Endothelial cell of umbilical vein (primary cell): ENCODE measurements around the gene MS4A1. TPM values are rescaled to one million over a fixed set of nuclear protein-coding genes. Genes with fewer than 3 reads are reported as not detected.

Experiments used
- BruUV-seq: library from RNA; stranded (reverse); fragments of 400-500 nt; replicated peaks from 2 replicates; lab custom pipeline; 2021; lab: Mats Ljungman, UMichigan
- CTCF ChIA-PET: fragments of 300-600, 350-600 bp; sonication (Branson Sonifier 250); formaldehyde crosslinking; loops from one replicate; lab custom pipeline; 2021; ENCODE audit warnings: antibody characterized with exemption, inconsistent platforms; lab: Charles Lee
- POLR2A ChIA-PET: fragments of 300-600, 350-600 bp; sonication (Branson Sonifier 250); formaldehyde crosslinking; loops from one replicate; lab custom pipeline; 2021; ENCODE audit warnings: antibody characterized with exemption, inconsistent platforms; lab: Charles Lee
- DNase-seq: peaks from one replicate; pipeline ENCODE4 v3.0.0-alpha.2; 2011; ENCODE audit warnings: low read depth, low spot score
- FAIRE-seq: peaks from 2 replicates; lab custom pipeline; 2011; peaks lifted over from hg19 to GRCh38; lab: Jason Lieb, UNC
- H2AFZ ChIP-seq: 2 replicates; pipeline ENCODE4 v1.6.0; 2012; ENCODE audit warnings: low read depth, low read length, control low read depth, inconsistent platforms
- H3K27ac ChIP-seq: 2 replicates; pipeline ENCODE4 v1.5.1; 2011; ENCODE audit warnings: low read depth, mild to moderate bottlenecking, control low read depth, low read length, moderate library complexity; ENCODE audit not compliant: insufficient read depth
- H3K27me3 ChIP-seq, 2 experiments: 2 replicates each; pipeline versions ENCODE4 v1.6.0 to v1.6.1; 2011; ENCODE audit warnings: low read length in 2 of 2, mixed read lengths in 1 of 2; ENCODE audit not compliant: control insufficient read depth in 2 of 2, insufficient read depth in 2 of 2
- H3K36me3 ChIP-seq, 2 experiments: 2 replicates in 1 of 2; 3 replicates in 1 of 2; pipeline ENCODE4 v1.5.1; 2011; ENCODE audit warnings: low read length in 2 of 2, mild to moderate bottlenecking in 1 of 2, moderate library complexity in 1 of 2; ENCODE audit not compliant: control insufficient read depth in 2 of 2, insufficient read depth in 2 of 2; ENCODE audit errors: extremely low read depth in 1 of 2
- H3K4me1 ChIP-seq: 3 replicates; pipeline ENCODE4 v1.5.1; 2011; ENCODE audit warnings: mild to moderate bottlenecking, low read length; ENCODE audit not compliant: control insufficient read depth, insufficient read depth; ENCODE audit errors: extremely low read depth
- H3K4me2 ChIP-seq: 2 replicates; pipeline ENCODE4 v1.6.1; 2011; ENCODE audit warnings: low read length, control low read depth, mixed read lengths; ENCODE audit not compliant: insufficient read depth
- H3K4me3 ChIP-seq, 3 experiments: fragments of 200-600 bp in 1 of 3; sonication (generic), shearing (Covaris generic) in 1 of 3; replicated peaks in 1 of 3; 2 replicates each; pipeline ENCODE4 v1.5.1; 2011 to 2016; ENCODE audit warnings: control low read depth in 3 of 3, low read length in 3 of 3, mild to moderate bottlenecking in 2 of 3, inconsistent platforms in 1 of 3, low read depth in 1 of 3, moderate library complexity in 1 of 3; ENCODE audit not compliant: insufficient read depth in 1 of 3
- H3K79me2 ChIP-seq: 2 replicates; pipeline ENCODE4 v1.6.0; 2012; ENCODE audit warnings: low read length, inconsistent platforms; ENCODE audit not compliant: control insufficient read depth, insufficient read depth
- H3K9ac ChIP-seq: replicated peaks from 2 replicates; pipeline ENCODE3; 2011; ENCODE audit warnings: low read length, control low read depth; ENCODE audit not compliant: insufficient read depth; ENCODE audit errors: extremely low read depth
- H3K9me1 ChIP-seq: replicated peaks from 3 replicates; pipeline ENCODE4 v1.6.0; 2011; ENCODE audit warnings: mild to moderate bottlenecking, low read length; ENCODE audit not compliant: control insufficient read depth, insufficient read depth; ENCODE audit errors: extremely low read depth
- H3K9me3 ChIP-seq: replicated peaks from 2 replicates; pipeline ENCODE4 v1.5.1; 2012; ENCODE audit warnings: low read length, inconsistent platforms; ENCODE audit not compliant: control insufficient read depth, insufficient read depth
- H4K20me1 ChIP-seq: replicated peaks from 2 replicates; pipeline ENCODE3; 2011; ENCODE audit warnings: mild to moderate bottlenecking, low read length; ENCODE audit not compliant: control insufficient read depth, insufficient read depth; ENCODE audit errors: extremely low read depth
- CTCF ChIP-seq, 2 donors: IDR thresholded peaks; 1 replicate in 1 of 2; 2 replicates in 1 of 2; pipeline ENCODE4 v1.5.1; 2011; ENCODE audit warnings: low read length in 2 of 2, mild to moderate bottlenecking in 2 of 2, moderate library complexity in 2 of 2, control low read depth in 1 of 2, inconsistent platforms in 1 of 2, low read depth in 1 of 2; ENCODE audit not compliant: insufficient read depth in 1 of 2; ENCODE audit errors: extremely low read depth in 1 of 2
- EZH2 ChIP-seq: IDR thresholded peaks from 2 replicates; pipeline ENCODE4 v1.6.1; 2012; ENCODE audit warnings: borderline replicate concordance, low read depth, mild to moderate bottlenecking, moderate library complexity, low read length, inconsistent platforms; ENCODE audit not compliant: severe bottlenecking
- FOS ChIP-seq: IDR thresholded peaks from 2 replicates; pipeline ENCODE4 v1.6.1; 2011; ENCODE audit warnings: mild to moderate bottlenecking, low read length, moderate library complexity, borderline replicate concordance; ENCODE audit not compliant: insufficient read depth
- GATA2 ChIP-seq: IDR thresholded peaks from 2 replicates; pipeline ENCODE4 v1.7.0; 2011; ENCODE audit warnings: low read depth, mild to moderate bottlenecking, moderate library complexity, mixed read lengths, low read length; ENCODE audit not compliant: insufficient read length, insufficient read depth
- JUN ChIP-seq: IDR thresholded peaks from 2 replicates; pipeline ENCODE4 v1.6.1; 2011; ENCODE audit warnings: borderline replicate concordance, low read depth; ENCODE audit not compliant: insufficient read length, insufficient read depth
- MAX ChIP-seq: IDR thresholded peaks from 2 replicates; pipeline ENCODE4 v1.6.1; 2011; ENCODE audit not compliant: insufficient read depth, insufficient read length
- MYC ChIP-seq: IDR thresholded peaks from one replicate; pipeline ENCODE4 v1.6.1; 2011; ENCODE audit warnings: mild to moderate bottlenecking, low read depth, low read length
- POLR2A ChIP-seq: IDR thresholded peaks from 2 replicates; pipeline ENCODE4 v1.6.1; 2012; ENCODE audit warnings: low read depth, mild to moderate bottlenecking, control low read depth, low read length
- POLR2AphosphoS5 ChIP-seq: IDR thresholded peaks from 2 replicates; pipeline ENCODE4 v1.6.1; 2012; ENCODE audit warnings: low read depth, mild to moderate bottlenecking, control low read depth, low read length, moderate library complexity; ENCODE audit not compliant: insufficient read depth
- dilution Hi-C: fragments of 300-500 bp; cut with MboI; formaldehyde crosslinking; loops from one replicate; pipeline ENCODE4 v1.15.0; 2019; ENCODE audit warnings: low sequenced_read_pairs; ENCODE audit not compliant: extremely low pct_ligation_motif_present
- intact Hi-C: fragments of 100-400 bp; cut with micrococcal nuclease; formaldehyde crosslinking; loops from one replicate; pipeline ENCODE4 v1.10.0; 2022
- polyA plus RNA-seq, 4 experiments: library from polyadenylated mRNA; depleted of rRNA in 3 of 4; stranded (reverse) in 3 of 4; unstranded in 1 of 4; fragments of >200 nt; gene quantifications; 2 replicates each; pipeline versions ENCODE4 v1.2.1 to v1.2.3, GENCODE V29; 2011 to 2012; ENCODE audit warnings: missing spikeins in 1 of 4
- total RNA-seq: library from RNA; stranded (reverse); gene quantifications from 2 replicates; pipeline ENCODE4 v1.2.3, GENCODE V29; 2021

The MS4A1 gene
- total and polyA plus RNA-seq, 2 donors (not counting 3 experiments of a cell fraction or from before 2014, with no cell fraction given) = not detected

GRCh38 chr11:60454212-60454611, 1.4 kb upstream of the MS4A1 start:
- no peaks in the 10 kb centered on the region for H3K4me1 ChIP-seq
- no peak overlapping the region for H2AFZ ChIP-seq
- dilution Hi-C loops = no loop called here
- POLR2A ChIA-PET = no interaction called here
- H4K20me1 ChIP-seq = no peaks in the 10 kb centered on the region
- H3K9me1 ChIP-seq = no peaks in the 10 kb centered on the region
- no TSS peak for BruUV-seq
- no peak overlapping the region for H3K9ac ChIP-seq
- no peak overlapping the region for H3K4me2 ChIP-seq
- FAIRE-seq = no peak
- no peak overlapping the region for H3K27ac ChIP-seq
- intact Hi-C loops = no loop called here
- H3K27me3 ChIP-seq = no peaks in the 10 kb centered on the region
- no peaks in the 10 kb centered on the region for H3K36me3 ChIP-seq
- DNase-seq = no peak
- CTCF ChIA-PET = no interaction called here
- H3K9me3 ChIP-seq = no peaks in the 10 kb centered on the region
- no peak overlapping the region for H3K4me3 ChIP-seq
- no peaks in the 10 kb centered on the region for H3K79me2 ChIP-seq
- TF ChIP-seq CTCF (IDR thresholded peaks at IDR 0.05; ENCODE audit: extremely low read depth in 1 of 2, insufficient read depth in 1 of 2, low read depth in 1 of 2, low read length in 2 of 2) (no peak), FOS (no peak), MAX (no peak), POLR2A (no peak), EZH2 (no peak), GATA2 (no peak), JUN (no peak), MYC (no peak), POLR2AphosphoS5 (no peak)
